ENCODE results near the gene ZNF44. TPM values are rescaled to one million over a fixed set of nuclear protein-coding genes. Genes with fewer than 3 reads are reported as not detected.

ZNF44 gene
- total and polyA plus RNA-seq, 10 donors = 6.7 to 21.3 (median 13.4) TPM

DNA sequence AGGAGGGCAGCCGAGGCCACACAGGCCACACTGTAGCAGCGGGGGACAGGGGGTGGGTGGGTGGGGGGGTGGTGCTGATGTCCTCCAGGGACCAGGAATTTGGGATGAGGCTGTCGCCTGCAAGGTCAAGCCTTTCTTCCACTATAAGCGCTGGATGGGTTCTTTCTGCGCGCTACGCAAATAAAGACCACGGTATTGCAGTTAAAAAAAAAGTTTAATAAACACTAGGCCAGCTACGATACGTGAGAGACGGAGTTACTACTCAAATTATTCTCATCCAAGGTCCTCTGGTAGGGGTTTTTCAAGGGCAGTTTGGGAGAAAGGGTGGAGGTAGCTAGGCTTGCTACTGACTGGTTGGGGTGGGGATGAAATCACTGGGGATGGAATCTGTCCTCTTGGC lies 508 bp upstream of the ZNF44 start:
- 55 to 62% (median 57%) methylated on average over 10 to 11 of the region's 11 CpGs for WGBS, 5 donors
- no peaks in the 10 kb centered on the region for H3K27me3 ChIP-seq (replicated peaks in 1 of 7)
- peak overlapping the region; percentile 83 to 98 (median 96) for H3K27ac ChIP-seq
- intact Hi-C loops (cut with DNase I; ENCODE audit: low total_unique reads) = no loop called here
- peaks cover 11 to 46% (median 19%) of the 10 kb centered on the region in 6 donors for H3K4me1 ChIP-seq
- no peaks in the 10 kb centered on the region for H3K36me3 ChIP-seq
- DNase-seq = no peak
- H3K4me3 ChIP-seq = peak overlapping the region; percentile 85 to 94 (median 90)
- TF ChIP-seq, protein P1, sequence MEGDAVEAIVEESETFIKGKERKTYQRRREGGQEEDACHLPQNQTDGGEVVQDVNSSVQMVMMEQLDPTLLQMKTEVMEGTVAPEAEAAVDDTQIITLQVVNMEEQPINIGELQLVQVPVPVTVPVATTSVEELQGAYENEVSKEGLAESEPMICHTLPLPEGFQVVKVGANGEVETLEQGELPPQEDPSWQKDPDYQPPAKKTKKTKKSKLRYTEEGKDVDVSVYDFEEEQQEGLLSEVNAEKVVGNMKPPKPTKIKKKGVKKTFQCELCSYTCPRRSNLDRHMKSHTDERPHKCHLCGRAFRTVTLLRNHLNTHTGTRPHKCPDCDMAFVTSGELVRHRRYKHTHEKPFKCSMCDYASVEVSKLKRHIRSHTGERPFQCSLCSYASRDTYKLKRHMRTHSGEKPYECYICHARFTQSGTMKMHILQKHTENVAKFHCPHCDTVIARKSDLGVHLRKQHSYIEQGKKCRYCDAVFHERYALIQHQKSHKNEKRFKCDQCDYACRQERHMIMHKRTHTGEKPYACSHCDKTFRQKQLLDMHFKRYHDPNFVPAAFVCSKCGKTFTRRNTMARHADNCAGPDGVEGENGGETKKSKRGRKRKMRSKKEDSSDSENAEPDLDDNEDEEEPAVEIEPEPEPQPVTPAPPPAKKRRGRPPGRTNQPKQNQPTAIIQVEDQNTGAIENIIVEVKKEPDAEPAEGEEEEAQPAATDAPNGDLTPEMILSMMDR (IDR thresholded peaks at IDR 0.05 in 8 of 11, conservative IDR thresholded peaks at IDR 0.05 in 3 of 11) = no peak
- TF ChIP-seq POLR2AphosphoS5 (IDR thresholded peaks at IDR 0.05) = no peak
- no peak for TF ChIP-seq POLR2A (IDR thresholded peaks at IDR 0.05)
- no peaks in the 10 kb centered on the region for H3K9me3 ChIP-seq

DNA sequence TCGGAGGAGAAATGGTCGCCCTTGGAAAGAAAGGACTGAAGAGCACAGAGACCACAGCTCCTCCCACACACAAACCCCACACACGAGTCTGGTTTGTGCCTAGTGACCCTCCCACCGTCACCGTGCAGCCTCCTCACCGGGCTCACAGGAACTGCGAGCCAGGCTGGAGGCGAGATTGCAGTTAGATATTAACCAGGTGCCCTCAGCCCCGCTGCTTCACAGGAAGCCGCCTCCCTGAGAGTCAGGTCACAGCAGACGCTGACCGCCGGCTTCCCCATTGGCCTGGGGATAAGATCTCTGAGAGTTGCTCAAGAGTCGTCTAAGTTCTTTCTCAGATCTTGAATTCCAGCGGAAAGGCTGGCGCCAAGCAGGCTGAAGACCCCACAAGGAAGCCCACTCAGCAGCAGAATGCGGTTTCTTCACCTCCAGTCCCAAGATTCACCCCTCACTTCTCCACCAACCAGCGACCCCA lies 870 bp downstream of the ZNF44 start:
- Histone ChIP-seq H3K36me3 (peaks cover 0 to 10% (median 0%) of the 10 kb centered on the region in 6 donors), H3K27me3 (replicated peaks in 1 of 7) (no peaks in the 10 kb centered on the region), H3K4me1 (peaks cover 15 to 60% (median 29%) of the 10 kb centered on the region in 6 donors), H3K4me3 (peak overlapping the region; percentile 85 to 94 (median 90)), H3K27ac (peak overlapping the region; percentile 83 to 98 (median 96)), H3K9me3 (no peaks in the 10 kb centered on the region)
- intact Hi-C loops (cut with DNase I; ENCODE audit: low total_unique reads) = no loop called here
- DNase-seq = peak; percentile 93
- TF ChIP-seq, protein P1 (IDR thresholded peaks at IDR 0.05 in 8 of 11, conservative IDR thresholded peaks at IDR 0.05 in 3 of 11) = no peak
- TF ChIP-seq POLR2AphosphoS5 (IDR thresholded peaks at IDR 0.05) (peak; percentile 70 to 78 (median 73)), POLR2A (IDR thresholded peaks at IDR 0.05) (no peak)
- 0 to 1% (median 0%) methylated on average over 15 to 18 of the region's 18 CpGs for WGBS, 5 donors

DNA sequence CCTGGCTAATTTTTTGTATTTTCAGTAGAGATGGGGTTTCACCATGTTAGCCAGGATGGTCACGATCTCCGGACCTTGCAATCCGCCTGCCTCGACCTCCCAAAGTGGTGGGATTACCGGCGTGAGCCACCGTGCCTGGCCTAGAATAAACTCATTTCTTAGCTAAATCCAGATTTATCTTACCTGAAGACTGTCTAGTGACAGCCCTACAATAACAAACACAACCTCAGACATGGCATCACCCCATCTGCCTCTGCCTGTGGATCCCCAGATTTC lies 5.0 kb downstream of the ZNF44 start:
- Histone ChIP-seq H3K27ac (peak overlapping the region in 4 of 8 donors; percentile 38 to 56 (median 48)), H3K4me3 (no peak overlapping the region), H3K9me3 (peaks cover 0 to 22% (median 2%) of the 10 kb centered on the region in 8 donors), H3K27me3 (replicated peaks in 1 of 7) (no peaks in the 10 kb centered on the region), H3K36me3 (peaks cover 0 to 49% (median 3%) of the 10 kb centered on the region in 6 donors), H3K4me1 (peaks cover 16 to 65% (median 27%) of the 10 kb centered on the region in 6 donors)
- WGBS, 5 donors = 91 to 99% (median 96%) methylated on average over 7 of the region's 7 CpGs
- TF ChIP-seq POLR2AphosphoS5 (IDR thresholded peaks at IDR 0.05) (no peak), POLR2A (IDR thresholded peaks at IDR 0.05) (no peak)
- TF ChIP-seq, protein P1 (IDR thresholded peaks at IDR 0.05 in 8 of 11, conservative IDR thresholded peaks at IDR 0.05 in 3 of 11) = no peak
- intact Hi-C loops (cut with DNase I; ENCODE audit: low total_unique reads) = no loop called here
- DNase-seq = no peak

DNA sequence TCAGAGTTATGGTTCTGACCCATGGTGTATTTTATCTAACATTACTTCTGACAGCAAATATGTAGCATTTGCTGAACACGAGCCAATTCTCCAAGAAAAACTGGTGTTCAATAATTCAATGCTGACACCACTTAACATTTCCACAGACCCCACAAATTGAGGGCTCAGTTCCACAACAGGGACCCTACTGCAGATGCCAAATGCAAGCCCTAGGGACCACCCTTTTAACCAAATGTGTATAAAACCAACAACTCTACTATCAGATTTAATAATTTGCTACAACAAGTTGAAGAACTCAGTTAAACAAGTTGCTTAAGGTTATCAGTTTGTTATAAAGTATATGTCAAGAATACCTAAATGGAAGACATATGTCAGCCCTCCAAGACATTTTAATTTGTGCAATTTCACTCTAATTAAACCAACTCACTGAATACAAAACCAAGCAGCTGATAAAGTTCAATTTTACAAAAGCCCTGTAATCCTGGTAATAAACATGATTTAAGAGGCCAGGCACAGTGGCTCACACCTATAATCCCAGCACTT lies 6.7 kb downstream of the ZNF44 start:
- H3K27ac ChIP-seq = no peak overlapping the region
- H3K9me3 ChIP-seq = peaks cover 0 to 39% (median 14%) of the 10 kb centered on the region in 8 donors
- 77 to 93% (median 81%) methylated on average over 1 of the region's 1 CpG for WGBS, 5 donors
- no peak for DNase-seq
- no peaks in the 10 kb centered on the region for H3K27me3 ChIP-seq (replicated peaks in 1 of 7)
- no peak for TF ChIP-seq POLR2A (IDR thresholded peaks at IDR 0.05)
- TF ChIP-seq POLR2AphosphoS5 (IDR thresholded peaks at IDR 0.05) = no peak
- TF ChIP-seq, protein P1 (IDR thresholded peaks at IDR 0.05 in 8 of 11, conservative IDR thresholded peaks at IDR 0.05 in 3 of 11) = no peak
- H3K4me3 ChIP-seq = no peak overlapping the region
- H3K36me3 ChIP-seq = peaks cover 0 to 66% (median 5%) of the 10 kb centered on the region in 6 donors
- intact Hi-C loops (cut with DNase I; ENCODE audit: low total_unique reads) = no loop called here
- H3K4me1 ChIP-seq = peaks cover 10 to 53% (median 19%) of the 10 kb centered on the region in 6 donors
